Limb (tissue), 2 donors: Measurements from ENCODE around the gene PRR23B.
"Not testable (repeated sequence)": the region's sequence is repeated elsewhere in the genome, so short reads cannot be mapped to it uniquely, and the experiment has no call there.

Experiments
- DNase-seq, 2 donors: peaks; one replicate each; pipeline ENCODE4 v3.0.0-alpha.2; 2016; ENCODE audit errors: extremely low spot score in 2 of 2

The PRR23B gene

GRCh38 chr3:139020868-139021234 lies at the start of gene PRR23B:
Gene PRR23B, minus strand, starts transcription at chr3:139020926. Its CDS starts 265 bp downstream, at chr3:139020661.
- no peak for DNase-seq

GRCh38 chr3:139062918-139063317 lies 42.2 kb upstream of the PRR23B start:
- no peak for DNase-seq

- no peak for DNase-seq
These were observed 32.3 kb upstream of the PRR23B start for GRCh38 chr3:139052802-139053600.

GRCh38 chr3:139044366-139045210 lies 23.9 kb upstream of the PRR23B start, which contains the start of gene PRR23C:
Gene PRR23C, minus strand, starts transcription at chr3:139044892. Its CDS starts 272 bp downstream, at chr3:139044620.
- DNase-seq, result no peak

- DNase-seq, result no peak
These were observed 23.0 kb upstream of the PRR23B start for GRCh38 chr3:139043554-139044365.

- DNase-seq, result no peak
These were observed 16.8 kb upstream of the PRR23B start for GRCh38 chr3:139037478-139037877.

GRCh38 chr3:139032326-139033002 lies 11.7 kb upstream of the PRR23B start:
- no peak for DNase-seq

GRCh38 chr3:139030576-139030975 lies 9.8 kb upstream of the PRR23B start:
- not testable (repeated sequence) for DNase-seq

GRCh38 chr3:139024968-139025367 lies 4.2 kb upstream of the PRR23B start:
- no peak for DNase-seq

- no peak for DNase-seq
These were observed 474 bp downstream of the PRR23B start for GRCh38 chr3:139020036-139020867.

- DNase-seq, result no peak
These were observed 4.2 kb downstream of the PRR23B start for GRCh38 chr3:139016430-139017048.

- no peak for DNase-seq
These were observed 14.5 kb downstream of the PRR23B start, which contains the start of gene PRR23A for GRCh38 chr3:139006051-139006716. Gene PRR23A, minus strand, starts transcription at chr3:139006268. Its CDS starts 0 bp downstream, at chr3:139006268.

- no peak for DNase-seq
These were observed 15.3 kb downstream of the PRR23B start for GRCh38 chr3:139005356-139005993.

GRCh38 chr3:138995706-138996105 lies 25.0 kb downstream of the PRR23B start:
- DNase-seq, result no peak

GRCh38 chr3:138987181-138987580 lies 33.5 kb downstream of the PRR23B start:
- no peak for DNase-seq

GRCh38 chr3:138985932-138986331 lies 34.8 kb downstream of the PRR23B start:
- no peak for DNase-seq

- no peak for DNase-seq
These were observed 35.9 kb downstream of the PRR23B start for GRCh38 chr3:138984816-138985215.

- DNase-seq, result no peak
These were observed 44.7 kb downstream of the PRR23B start for GRCh38 chr3:138976047-138976446.
